DOHH2 (cell line): ENCODE measurements around the gene SUPT3H.

Experiments used
- H3F3A ChIP-seq: fragments of 200-600 bp; sonication (generic), shearing (Covaris generic); 2 replicates; pipeline ENCODE4 v1.6.0; 2016; ENCODE audit warnings: antibody characterized with exemption, mild to moderate bottlenecking; ENCODE audit not compliant: control insufficient read depth, insufficient read depth
- H3K27ac ChIP-seq: fragments of 200-600 bp; sonication (generic); 2 replicates; pipeline ENCODE4 v1.5.1; 2014; ENCODE audit warnings: low read depth, mild to moderate bottlenecking, low read length, moderate library complexity
- H3K27me3 ChIP-seq: fragments of 200-600 bp; sonication (generic); 2 replicates; pipeline ENCODE4 v1.6.1; 2014; ENCODE audit warnings: mild to moderate bottlenecking, low read length, mixed read lengths; ENCODE audit not compliant: control insufficient read depth
- H3K36me3 ChIP-seq: fragments of 200-600 bp; sonication (generic); 2 replicates; pipeline ENCODE4 v1.6.1; 2014; ENCODE audit warnings: mild to moderate bottlenecking, low read length, moderate library complexity, mixed read lengths; ENCODE audit not compliant: control insufficient read depth
- H3K4me1 ChIP-seq: fragments of 200-600 bp; sonication (generic); 2 replicates; pipeline ENCODE4 v1.6.1; 2014; ENCODE audit warnings: mild to moderate bottlenecking, low read length, mixed read lengths; ENCODE audit not compliant: control insufficient read depth
- H3K4me2 ChIP-seq: fragments of 200-600 bp; sonication (generic); 2 replicates; pipeline ENCODE4 v1.6.0; 2014; ENCODE audit warnings: mild to moderate bottlenecking, low read length, moderate library complexity
- H3K4me3 ChIP-seq: fragments of 200-600 bp; sonication (generic); 2 replicates; pipeline ENCODE4 v1.5.1; 2014; ENCODE audit warnings: mild to moderate bottlenecking, low read length, mixed read lengths
- H3K79me2 ChIP-seq: fragments of 200-600 bp; sonication (generic); 2 replicates; pipeline ENCODE4 v1.6.1; 2014; ENCODE audit warnings: mild to moderate bottlenecking, low read length, mixed read lengths; ENCODE audit not compliant: control insufficient read depth
- H3K9me2 ChIP-seq: fragments of 200-600 bp; sonication (generic); replicated peaks from 2 replicates; pipeline ENCODE4 v1.6.1; 2014; ENCODE audit warnings: mild to moderate bottlenecking, low read length, mixed read lengths; ENCODE audit not compliant: control insufficient read depth
- H3K9me3 ChIP-seq: fragments of 200-600 bp; sonication (generic); 2 replicates; pipeline ENCODE4 v1.6.1; 2014; ENCODE audit warnings: antibody characterized with exemption, low read length, mixed read lengths; ENCODE audit not compliant: control insufficient read depth, insufficient read depth
- H4K20me1 ChIP-seq: fragments of 200-600 bp; sonication (generic); 2 replicates; pipeline ENCODE4 v1.6.0; 2014; ENCODE audit warnings: low read depth, mild to moderate bottlenecking, antibody characterized with exemption, low read length, moderate library complexity; ENCODE audit not compliant: control insufficient read depth, insufficient read depth
- EZH2phosphoT487 ChIP-seq: fragments of 200-600 bp; sonication (generic); IDR thresholded peaks from 2 replicates; pipeline ENCODE4 v1.6.1; 2017; ENCODE audit warnings: borderline replicate concordance, mild to moderate bottlenecking, antibody characterized with exemption, low read length, moderate library complexity, mixed read lengths
- TF ChIP-seq, protein P1 (sequence below): fragments of 200-600 bp; sonication (generic); IDR thresholded peaks from one replicate; pipeline ENCODE4 v1.5.1; 2014; ENCODE audit warnings: antibody characterized with exemption, mild to moderate bottlenecking, low read depth, low read length; ENCODE audit not compliant: poor library complexity, severe bottlenecking

SUPT3H gene

DNA sequence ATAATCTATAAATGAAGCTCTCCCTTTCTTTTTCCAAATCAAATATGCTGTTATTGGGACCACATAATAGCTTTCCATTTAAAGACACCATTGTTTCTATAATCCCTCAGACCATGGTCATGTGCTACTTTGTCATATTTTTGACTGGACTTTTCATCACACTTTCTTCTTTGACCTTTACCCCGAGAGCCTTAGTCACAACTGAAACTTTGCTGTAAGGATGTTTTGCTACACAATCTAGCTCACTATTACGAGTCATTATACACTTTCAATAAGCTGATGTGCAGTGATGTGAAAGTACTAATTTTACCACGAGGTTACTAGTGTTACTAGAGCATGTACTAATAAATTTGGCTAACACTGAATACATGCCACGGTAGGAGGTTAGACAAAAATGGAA lies 416.8 kb downstream of the SUPT3H start:
- Histone ChIP-seq H4K20me1 (no peaks in the 10 kb centered on the region), H3K9me3 (no peaks in the 10 kb centered on the region), H3K9me2 (no peaks in the 10 kb centered on the region), H3K4me2 (no peak overlapping the region), H3K4me1 (no peaks in the 10 kb centered on the region), H3K4me3 (no peak overlapping the region), H3K27ac (no peak overlapping the region), H3K27me3 (no peaks in the 10 kb centered on the region), H3K36me3 (no peaks in the 10 kb centered on the region), H3K79me2 (no peaks in the 10 kb centered on the region), H3F3A (no peaks in the 10 kb centered on the region)
- no peak for TF ChIP-seq EZH2phosphoT487
- TF ChIP-seq, protein P1, sequence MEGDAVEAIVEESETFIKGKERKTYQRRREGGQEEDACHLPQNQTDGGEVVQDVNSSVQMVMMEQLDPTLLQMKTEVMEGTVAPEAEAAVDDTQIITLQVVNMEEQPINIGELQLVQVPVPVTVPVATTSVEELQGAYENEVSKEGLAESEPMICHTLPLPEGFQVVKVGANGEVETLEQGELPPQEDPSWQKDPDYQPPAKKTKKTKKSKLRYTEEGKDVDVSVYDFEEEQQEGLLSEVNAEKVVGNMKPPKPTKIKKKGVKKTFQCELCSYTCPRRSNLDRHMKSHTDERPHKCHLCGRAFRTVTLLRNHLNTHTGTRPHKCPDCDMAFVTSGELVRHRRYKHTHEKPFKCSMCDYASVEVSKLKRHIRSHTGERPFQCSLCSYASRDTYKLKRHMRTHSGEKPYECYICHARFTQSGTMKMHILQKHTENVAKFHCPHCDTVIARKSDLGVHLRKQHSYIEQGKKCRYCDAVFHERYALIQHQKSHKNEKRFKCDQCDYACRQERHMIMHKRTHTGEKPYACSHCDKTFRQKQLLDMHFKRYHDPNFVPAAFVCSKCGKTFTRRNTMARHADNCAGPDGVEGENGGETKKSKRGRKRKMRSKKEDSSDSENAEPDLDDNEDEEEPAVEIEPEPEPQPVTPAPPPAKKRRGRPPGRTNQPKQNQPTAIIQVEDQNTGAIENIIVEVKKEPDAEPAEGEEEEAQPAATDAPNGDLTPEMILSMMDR = no peak

DNA sequence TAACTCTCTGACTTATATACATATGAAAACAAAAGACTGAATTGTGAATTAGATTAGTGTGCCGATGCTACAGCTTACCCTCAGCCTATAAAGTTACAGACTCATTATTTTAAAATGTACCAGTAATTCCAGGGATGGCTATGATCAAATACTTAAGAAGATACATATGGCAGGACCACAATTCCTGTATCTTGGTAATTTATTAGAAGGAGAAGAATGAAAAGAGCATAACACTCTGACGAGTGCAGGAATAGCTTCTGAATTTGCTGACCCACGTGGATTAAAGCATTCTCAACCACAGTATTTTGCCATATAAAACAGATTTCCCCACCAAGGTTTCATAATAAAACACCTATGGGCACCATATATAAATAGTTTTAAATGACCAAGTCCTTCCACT lies 418.1 kb downstream of the SUPT3H start:
- TF ChIP-seq EZH2phosphoT487 = no peak
- TF ChIP-seq, protein P1 = no peak
- Histone ChIP-seq H3K4me3 (no peak overlapping the region), H3K4me1 (no peaks in the 10 kb centered on the region), H3K36me3 (no peaks in the 10 kb centered on the region), H3K79me2 (no peaks in the 10 kb centered on the region), H3K27ac (no peak overlapping the region), H3K27me3 (no peaks in the 10 kb centered on the region), H3F3A (no peaks in the 10 kb centered on the region), H4K20me1 (no peaks in the 10 kb centered on the region), H3K4me2 (no peak overlapping the region), H3K9me2 (no peaks in the 10 kb centered on the region), H3K9me3 (no peaks in the 10 kb centered on the region)

DNA sequence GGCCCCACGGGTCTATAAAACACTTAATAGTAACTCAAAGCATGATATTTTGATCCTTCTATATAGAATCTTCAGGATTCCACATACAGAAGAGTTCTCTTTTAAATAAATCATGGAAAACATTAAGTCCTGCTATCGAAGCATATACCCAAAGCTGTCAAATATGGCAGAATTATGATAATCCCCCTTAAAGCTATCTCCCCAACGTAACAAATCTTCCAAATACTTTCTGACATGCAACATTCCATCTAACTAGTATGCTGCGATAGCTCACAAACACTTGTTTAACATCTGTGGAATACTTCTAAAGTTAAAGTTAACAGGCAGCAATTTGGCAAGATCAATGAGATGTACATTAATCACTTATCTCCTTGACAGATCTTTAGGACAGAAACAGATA lies 420.6 kb downstream of the SUPT3H start:
- Histone ChIP-seq H3K4me2 (no peak overlapping the region), H3K4me1 (no peaks in the 10 kb centered on the region), H3K27me3 (no peaks in the 10 kb centered on the region), H3K79me2 (no peaks in the 10 kb centered on the region), H3K9me2 (no peaks in the 10 kb centered on the region), H4K20me1 (no peaks in the 10 kb centered on the region), H3K9me3 (no peaks in the 10 kb centered on the region), H3K4me3 (no peak overlapping the region), H3F3A (no peaks in the 10 kb centered on the region), H3K27ac (no peak overlapping the region), H3K36me3 (no peaks in the 10 kb centered on the region)
- no peak for TF ChIP-seq EZH2phosphoT487
- TF ChIP-seq, protein P1 = no peak

DNA sequence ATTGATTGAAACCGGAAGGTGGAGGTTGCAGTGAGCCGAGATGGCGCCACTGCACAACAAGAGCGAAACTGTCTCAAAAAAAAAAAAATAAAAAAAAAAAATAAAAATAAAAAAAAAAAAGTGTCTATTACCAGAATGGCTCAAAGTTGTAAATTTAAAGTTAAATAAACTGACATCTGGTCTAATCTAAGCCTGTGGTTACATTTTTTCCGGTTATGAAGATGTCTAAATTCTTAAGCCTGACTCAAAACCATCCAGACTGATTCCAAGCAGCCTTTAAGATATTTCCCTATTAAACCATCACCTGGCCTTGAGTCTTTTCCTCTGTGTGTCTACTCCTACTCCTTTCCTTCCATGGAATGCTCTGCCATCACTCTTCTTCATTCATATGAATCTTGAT lies 421.3 kb downstream of the SUPT3H start:
- Histone ChIP-seq H3K79me2 (no peaks in the 10 kb centered on the region), H3K27ac (no peak overlapping the region), H3F3A (no peaks in the 10 kb centered on the region), H4K20me1 (no peaks in the 10 kb centered on the region), H3K27me3 (no peaks in the 10 kb centered on the region), H3K4me2 (no peak overlapping the region), H3K9me2 (no peaks in the 10 kb centered on the region), H3K36me3 (no peaks in the 10 kb centered on the region), H3K4me3 (no peak overlapping the region), H3K9me3 (no peaks in the 10 kb centered on the region), H3K4me1 (no peaks in the 10 kb centered on the region)
- TF ChIP-seq, protein P1 = no peak
- TF ChIP-seq EZH2phosphoT487 = no peak
